ENCODE measurements around the gene RGL4. TPM values are rescaled to one million over a fixed set of nuclear protein-coding genes. Genes with fewer than 3 reads are reported as not detected.
"Not testable (repeated sequence)": the region's sequence is repeated elsewhere in the genome, so short reads cannot be mapped to it uniquely, and the experiment has no call there.

The RGL4 gene
- total RNA-seq, 4 donors from 2014 or later, result 0.25 to 1.3 TPM; not detected in 2

DNA sequence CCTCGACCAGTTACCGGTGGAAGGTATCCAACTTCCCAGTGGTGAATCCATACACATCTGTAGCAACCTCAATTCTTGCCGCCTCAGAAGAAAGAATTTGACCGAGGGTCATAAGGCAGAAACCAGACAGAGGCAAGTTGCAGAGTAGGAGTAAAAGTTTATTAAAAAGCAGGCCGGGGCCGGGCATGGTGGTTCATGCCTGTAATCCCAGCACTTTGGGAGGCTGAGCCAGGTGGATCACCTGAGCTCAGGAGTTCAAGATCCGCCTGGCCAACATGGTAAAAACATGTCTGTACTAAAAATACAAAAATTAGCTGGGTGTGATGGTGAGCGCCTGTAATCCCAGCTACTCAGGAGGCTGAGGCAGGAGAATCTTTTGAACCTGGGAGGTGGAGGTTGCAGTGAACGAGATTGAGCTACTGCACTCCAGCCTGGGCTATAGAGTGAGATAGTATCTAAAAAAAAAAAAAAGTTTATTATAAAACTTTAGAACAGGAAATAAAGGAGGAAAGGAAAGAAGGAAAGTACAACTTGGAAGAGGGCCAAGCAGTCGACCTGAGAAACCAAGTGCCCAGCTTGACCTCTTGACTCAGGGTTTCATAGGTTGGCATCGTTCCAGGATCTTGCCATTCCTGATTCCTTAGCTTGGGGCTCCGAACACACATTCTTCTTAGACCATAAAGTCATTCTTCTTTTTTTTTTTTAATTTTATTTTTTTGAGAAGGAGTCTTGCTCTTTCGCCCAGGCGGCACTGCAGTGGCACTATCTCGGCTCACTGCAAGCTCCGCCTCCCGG, 27.8 kb downstream of the RGL4 start:
- Histone ChIP-seq H3K4me3 (replicated peaks in 1 of 3) (no peak overlapping the region), H3K4me1 (peaks cover 11 to 19% of the 10 kb centered on the region in 2 donors), H3K36me3 (no peaks in the 10 kb centered on the region), H3K27me3 (no peaks in the 10 kb centered on the region), H3K27ac (no peak overlapping the region), H3K9me3 (no peaks in the 10 kb centered on the region)
- 86 to 87% methylated on average over 17 of the region's 17 CpGs for WGBS, 2 donors
- no peak for DNase-seq
- intact Hi-C loops (cut with DNase I), result no loop called here
- TF ChIP-seq, protein P1, sequence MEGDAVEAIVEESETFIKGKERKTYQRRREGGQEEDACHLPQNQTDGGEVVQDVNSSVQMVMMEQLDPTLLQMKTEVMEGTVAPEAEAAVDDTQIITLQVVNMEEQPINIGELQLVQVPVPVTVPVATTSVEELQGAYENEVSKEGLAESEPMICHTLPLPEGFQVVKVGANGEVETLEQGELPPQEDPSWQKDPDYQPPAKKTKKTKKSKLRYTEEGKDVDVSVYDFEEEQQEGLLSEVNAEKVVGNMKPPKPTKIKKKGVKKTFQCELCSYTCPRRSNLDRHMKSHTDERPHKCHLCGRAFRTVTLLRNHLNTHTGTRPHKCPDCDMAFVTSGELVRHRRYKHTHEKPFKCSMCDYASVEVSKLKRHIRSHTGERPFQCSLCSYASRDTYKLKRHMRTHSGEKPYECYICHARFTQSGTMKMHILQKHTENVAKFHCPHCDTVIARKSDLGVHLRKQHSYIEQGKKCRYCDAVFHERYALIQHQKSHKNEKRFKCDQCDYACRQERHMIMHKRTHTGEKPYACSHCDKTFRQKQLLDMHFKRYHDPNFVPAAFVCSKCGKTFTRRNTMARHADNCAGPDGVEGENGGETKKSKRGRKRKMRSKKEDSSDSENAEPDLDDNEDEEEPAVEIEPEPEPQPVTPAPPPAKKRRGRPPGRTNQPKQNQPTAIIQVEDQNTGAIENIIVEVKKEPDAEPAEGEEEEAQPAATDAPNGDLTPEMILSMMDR (IDR thresholded peaks at IDR 0.05), result no peak
- TF ChIP-seq POLR2A (IDR thresholded peaks at IDR 0.05), result no peak

DNA sequence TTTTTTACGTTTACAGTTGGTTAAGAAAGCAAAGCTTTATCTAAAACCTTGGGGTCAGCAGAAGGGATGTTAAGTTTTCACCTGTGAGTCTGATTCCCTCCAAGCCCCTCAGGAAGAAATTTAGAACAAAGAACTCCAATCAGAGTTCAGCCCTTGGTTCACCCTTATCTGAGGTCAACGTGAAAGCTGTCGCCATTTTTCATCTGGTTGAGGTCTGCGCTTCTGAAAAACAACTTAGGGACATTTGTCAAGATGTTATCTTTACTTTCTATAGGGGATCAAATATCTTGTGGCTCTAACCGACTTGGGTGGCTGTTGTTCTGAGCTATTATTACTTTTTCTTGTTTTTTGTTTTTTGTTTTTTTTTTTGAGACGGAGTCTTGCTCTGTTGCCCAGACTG, 30.0 kb downstream of the RGL4 start:
- Histone ChIP-seq H3K4me1 (peaks cover 11 to 19% of the 10 kb centered on the region in 2 donors), H3K27me3 (no peaks in the 10 kb centered on the region), H3K9me3 (no peaks in the 10 kb centered on the region), H3K27ac (no peak overlapping the region), H3K36me3 (no peaks in the 10 kb centered on the region), H3K4me3 (replicated peaks in 1 of 3) (no peak overlapping the region)
- intact Hi-C loops (cut with DNase I), result no loop called here
- WGBS, 2 donors, result 73 to 85% methylated on average over 6 of the region's 6 CpGs
- no peak for DNase-seq
- no peak for TF ChIP-seq POLR2A (IDR thresholded peaks at IDR 0.05)
- TF ChIP-seq, protein P1 (IDR thresholded peaks at IDR 0.05), result no peak

DNA sequence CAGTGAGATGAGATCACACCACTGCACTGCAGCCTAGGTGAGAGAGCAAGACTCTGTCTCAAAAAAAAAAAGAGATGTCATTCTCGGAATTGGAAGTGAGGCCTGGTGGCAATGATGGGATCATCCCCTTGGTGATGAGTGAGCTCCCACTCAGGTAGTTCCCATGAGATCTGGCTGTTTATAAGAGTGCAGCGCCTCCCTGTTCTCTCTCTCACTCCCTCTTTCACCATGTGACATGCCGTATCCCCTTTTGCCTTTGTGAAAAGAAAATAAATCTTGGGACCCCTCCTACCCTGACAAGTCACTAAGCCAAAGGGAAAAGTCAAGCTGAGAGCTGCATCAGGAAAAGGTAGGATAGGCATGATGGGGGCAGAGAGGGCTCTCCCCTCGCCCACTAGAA, 31.3 kb downstream of the RGL4 start:
- 68 to 81% methylated on average over 4 of the region's 4 CpGs for WGBS, 2 donors
- H3K27me3 ChIP-seq, result no peaks in the 10 kb centered on the region
- H3K27ac ChIP-seq, result no peak overlapping the region
- DNase-seq, result no peak
- no peak overlapping the region for H3K4me3 ChIP-seq (replicated peaks in 1 of 3)
- no peaks in the 10 kb centered on the region for H3K9me3 ChIP-seq
- no peaks in the 10 kb centered on the region for H3K36me3 ChIP-seq
- no peak for TF ChIP-seq POLR2A (IDR thresholded peaks at IDR 0.05)
- TF ChIP-seq, protein P1 (IDR thresholded peaks at IDR 0.05), result no peak
- intact Hi-C loops (cut with DNase I), result no loop called here
- peaks cover 3 to 12% of the 10 kb centered on the region in 2 donors for H3K4me1 ChIP-seq

DNA sequence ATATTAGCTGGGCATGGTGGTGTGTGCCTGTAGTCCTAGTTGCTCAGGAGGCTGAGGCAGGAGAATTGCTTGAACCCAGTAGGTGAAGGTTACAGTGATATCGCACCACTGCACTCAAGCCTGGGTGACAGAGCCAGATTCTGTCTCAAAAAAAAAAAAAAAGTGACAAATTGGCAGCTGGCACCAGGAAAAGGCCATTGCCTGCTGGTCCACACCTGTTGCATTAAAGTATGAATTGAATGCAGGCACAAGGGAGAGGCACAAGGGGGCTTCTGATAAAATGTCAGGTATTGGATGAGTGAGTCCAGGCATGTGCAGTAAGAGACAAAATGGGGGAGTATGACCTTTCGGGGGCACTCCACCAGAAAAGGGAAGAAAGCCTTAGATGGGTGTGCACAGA, 31.9 kb downstream of the RGL4 start:
- H3K4me1 ChIP-seq, result peaks cover 3 to 8% of the 10 kb centered on the region in 2 donors
- no peak for DNase-seq
- no peaks in the 10 kb centered on the region for H3K9me3 ChIP-seq
- no peak for TF ChIP-seq POLR2A (IDR thresholded peaks at IDR 0.05)
- TF ChIP-seq, protein P1 (IDR thresholded peaks at IDR 0.05), result no peak
- no peaks in the 10 kb centered on the region for H3K27me3 ChIP-seq
- H3K27ac ChIP-seq, result peak overlapping the region in 2 of 3 donors; percentile 15 to 62
- no peaks in the 10 kb centered on the region for H3K36me3 ChIP-seq
- H3K4me3 ChIP-seq (replicated peaks in 1 of 3), result no peak overlapping the region
- intact Hi-C loops (cut with DNase I), result no loop called here
- 66 to 84% methylated on average over 2 of the region's 2 CpGs for WGBS, 2 donors

DNA sequence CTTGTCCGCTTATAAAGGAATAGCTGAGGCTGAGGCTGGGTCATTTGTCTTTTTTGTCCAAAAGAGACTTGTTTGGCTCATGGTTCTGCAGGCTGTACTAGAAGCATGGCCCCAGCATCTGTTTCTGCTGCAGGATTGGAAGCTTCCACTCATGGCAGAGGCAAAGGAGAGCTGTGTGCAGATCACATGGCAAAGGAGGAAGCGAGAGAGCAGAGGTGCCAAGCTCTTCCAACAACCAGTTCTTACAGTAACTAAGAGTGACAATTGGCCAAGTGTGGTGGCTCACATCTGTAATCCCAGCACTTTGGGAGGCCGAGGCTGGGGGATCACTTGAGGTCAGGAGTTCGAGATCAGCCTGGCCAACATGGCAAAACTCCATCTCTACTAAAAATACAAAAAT, 37.3 kb downstream of the RGL4 start:
- H3K36me3 ChIP-seq; H3K4me3 ChIP-seq (replicated peaks in 1 of 3); intact Hi-C loops (cut with DNase I); H3K9me3 ChIP-seq; H3K27ac ChIP-seq; H3K4me1 ChIP-seq; H3K27me3 ChIP-seq; DNase-seq: not testable (repeated sequence)
- 59 to 77% methylated on average over 3 to 4 of the region's 4 CpGs for WGBS, 2 donors
